PC-3 (cell line): ENCODE results near the gene RRAGD. TPM values are rescaled to one million over a fixed set of nuclear protein-coding genes. Genes with fewer than 3 reads are reported as not detected.

ENCODE experiments used
- ATAC-seq: fragments of 200-7000 bp; cut with Tn5 transposase; 2 replicates; pipeline ENCODE4 v1.9.1; 2020; ENCODE audit warnings: mild to moderate bottlenecking, moderate library complexity
- BruUV-seq: library from RNA; stranded (reverse); fragments of 400-500 nt; replicated peaks from 2 replicates; lab custom pipeline; 2021; lab: Mats Ljungman, UMichigan
- CTCF ChIA-PET: fragments of 300-600 bp; sonication (Branson Sonifier 250); formaldehyde crosslinking; loops from one replicate; lab custom pipeline; 2022; ENCODE audit warnings: antibody characterized with exemption; lab: Charles Lee
- POLR2A ChIA-PET: fragments of 300-600 bp; sonication (Branson Sonifier 250); formaldehyde crosslinking; loops from one replicate; lab custom pipeline; 2022; ENCODE audit warnings: antibody characterized with exemption; ENCODE audit not compliant: unreplicated experiment; lab: Charles Lee
- DNase-seq: peaks from one replicate; pipeline ENCODE4 v3.0.0-alpha.2; 2015
- H2AFZ ChIP-seq: fragments of 300-600 bp; sonication (generic); 2 replicates; pipeline ENCODE4 v1.6.0; 2016; ENCODE audit warnings: antibody characterized with exemption, low read length
- H3F3A ChIP-seq: fragments of 300-600 bp; sonication (generic); one replicate; pipeline ENCODE4 v1.6.0; 2017; ENCODE audit warnings: antibody characterized with exemption, low read length, control low read depth, mild to moderate bottlenecking; ENCODE audit not compliant: unreplicated experiment
- H3K27ac ChIP-seq: fragments of 300-600 bp; sonication (generic); 2 replicates; pipeline ENCODE4 v1.5.1; 2016; ENCODE audit warnings: mild to moderate bottlenecking, low read length
- H3K27me3 ChIP-seq: fragments of 300-600 bp; sonication (generic); 2 replicates; pipeline ENCODE4 v1.6.1; 2016; ENCODE audit warnings: low read length, mixed read lengths
- H3K36me3 ChIP-seq: fragments of 300-600 bp; sonication (generic); 2 replicates; pipeline ENCODE4 v1.6.1; 2016; ENCODE audit warnings: low read depth, mixed run types, low read length, mixed read lengths
- H3K4me1 ChIP-seq: fragments of 300-600 bp; sonication (generic); 2 replicates; pipeline ENCODE4 v1.5.1; 2016; ENCODE audit warnings: low read length; ENCODE audit not compliant: insufficient read depth
- H3K4me2 ChIP-seq: fragments of 300-600 bp; sonication (generic); 2 replicates; pipeline ENCODE4 v1.6.0; 2016; ENCODE audit warnings: low read length
- H3K4me3 ChIP-seq: fragments of 300-600 bp; sonication (generic); 2 replicates; pipeline ENCODE4 v1.5.1; 2016; ENCODE audit warnings: mild to moderate bottlenecking, low read length, mixed read lengths
- H3K79me2 ChIP-seq: fragments of 300-600 bp; sonication (generic); 2 replicates; pipeline ENCODE4 v1.6.1; 2017; ENCODE audit warnings: low read length, mixed read lengths
- H3K9ac ChIP-seq: fragments of 300-600 bp; sonication (generic); 2 replicates; pipeline ENCODE4 v1.6.0; 2016; ENCODE audit warnings: mild to moderate bottlenecking, low read length
- H3K9me2 ChIP-seq: fragments of 300-600 bp; sonication (generic); replicated peaks from 2 replicates; pipeline ENCODE4 v1.6.1; 2016; ENCODE audit warnings: mixed run types, low read length, mixed read lengths
- H3K9me3 ChIP-seq: fragments of 300-600 bp; sonication (generic); 2 replicates; pipeline ENCODE4 v1.6.1; 2016; ENCODE audit warnings: low read length, mixed read lengths
- H4K20me1 ChIP-seq: fragments of 300-600 bp; sonication (generic); 2 replicates; pipeline ENCODE4 v1.6.1; 2016; ENCODE audit warnings: low read length, mixed read lengths
- CTCF ChIP-seq: fragments of 300-600 bp; sonication (generic); conservative IDR thresholded peaks from 2 replicates; pipeline ENCODE4 v1.5.1; 2017; ENCODE audit warnings: antibody characterized with exemption, low read depth, mild to moderate bottlenecking, low read length
- EZH2 ChIP-seq: fragments of 300-600 bp; sonication (generic); IDR thresholded peaks from one replicate; pipeline ENCODE4 v1.6.1; 2017; ENCODE audit warnings: antibody characterized with exemption, mild to moderate bottlenecking, low read length; ENCODE audit not compliant: unreplicated experiment
- EZH2phosphoT487 ChIP-seq: fragments of 300-600 bp; sonication (generic); IDR thresholded peaks from 2 replicates; pipeline ENCODE4 v1.6.1; 2018; ENCODE audit warnings: mild to moderate bottlenecking, antibody characterized with exemption, low read length, borderline replicate concordance
- intact Hi-C: fragments of 100-400 bp; cut with micrococcal nuclease; formaldehyde crosslinking; loops from 2 replicates; pipeline ENCODE4 v1.9.0; 2023
- total RNA-seq: library from RNA; depleted of rRNA; stranded (reverse); fragments of >200 nt; gene quantifications from 2 replicates; pipeline ENCODE4 v1.2.3, GENCODE V29; 2014

Gene RRAGD
- total RNA-seq, 1 experiment from 2014 or later = 0.62 TPM

GRCh38 chr6:89433252-89434149 lies 21.4 kb upstream of the RRAGD start:
- H3K36me3 ChIP-seq = no peaks in the 10 kb centered on the region
- POLR2A ChIA-PET = no interaction called here

GRCh38 chr6:89432875-89433251 lies 20.8 kb upstream of the RRAGD start, which contains the start of gene ANKRD6:
TSS of gene ANKRD6 (plus strand) at chr6:89433152. CDS start at chr6:89566977, 133,825 bp downstream.
- DNase-seq (peak; percentile 77), ATAC-seq (peak; percentile 92)
- peak within 1 kb of the TSS; percentile 71 for H3K4me3 ChIP-seq
- H3K36me3 ChIP-seq = no peaks in the 10 kb centered on the region
- TF ChIP-seq EZH2 (no peak), CTCF (peak; percentile 59), EZH2phosphoT487 (no peak)
- H3K4me1 ChIP-seq = no peaks in the 10 kb centered on the region
- H3K9me2 ChIP-seq = no peaks in the 10 kb centered on the region
- ChIA-PET CTCF (interaction anchor here (0.6 to 1.4 kb wide), 2 partner anchors 166 to 549 kb away, joined by 4 read pairs; no protein-coding TSS in a partner anchor), POLR2A (no interaction called here)
- H4K20me1 ChIP-seq = no peaks in the 10 kb centered on the region
- no peaks in the 10 kb centered on the region for H3K79me2 ChIP-seq
- peak within 1 kb of the TSS; percentile 83 for H2AFZ ChIP-seq
- no peaks in the 10 kb centered on the region for H3F3A ChIP-seq
- no peak within 1 kb of the TSS for H3K27ac ChIP-seq
- no TSS peak for BruUV-seq
- intact Hi-C loops = loop anchor here (1.0 to 5.0 kb wide), 2 partner anchors 164 to 177 kb away; no protein-coding TSS in a partner anchor
- no peaks in the 10 kb centered on the region for H3K9me3 ChIP-seq
- peak within 1 kb of the TSS; percentile 56; the same call in 1 of the 2 replicates for H3K9ac ChIP-seq
- no peaks in the 10 kb centered on the region for H3K27me3 ChIP-seq
- H3K4me2 ChIP-seq = peak within 1 kb of the TSS; percentile 83

More at GRCh38 chr6:89433252-89434149, 21.4 kb upstream of the RRAGD start:
- Histone ChIP-seq H3K27ac (no peak overlapping the region), H3K79me2 (no peaks in the 10 kb centered on the region), H3K9me3 (no peaks in the 10 kb centered on the region), H3F3A (no peaks in the 10 kb centered on the region), H2AFZ (peak overlapping the region; percentile 83), H3K9me2 (no peaks in the 10 kb centered on the region), H3K4me1 (no peaks in the 10 kb centered on the region), H3K4me2 (peak overlapping the region; percentile 83), H3K27me3 (no peaks in the 10 kb centered on the region), H3K4me3 (peak overlapping the region; percentile 71), H4K20me1 (no peaks in the 10 kb centered on the region), H3K9ac (peak overlapping the region; percentile 56; the same call in 1 of the 2 replicates)
- ATAC-seq (no peak), DNase-seq (no peak)
- BruUV-seq = TSS peak; percentile 29
- intact Hi-C loops = loop anchor here (1.0 to 5.0 kb wide), 2 partner anchors 164 to 177 kb away; no protein-coding TSS in a partner anchor
- CTCF ChIA-PET = interaction anchor here (0.6 to 1.4 kb wide), 2 partner anchors 165 to 548 kb away, joined by 4 read pairs; no protein-coding TSS in a partner anchor
- TF ChIP-seq CTCF = no peak
- no peak for TF ChIP-seq EZH2
- no peak for TF ChIP-seq EZH2phosphoT487
